Progenitor cell of endocrine pancreas (in vitro differentiated cells): ENCODE results near the gene TMEFF2. TPM values are rescaled to one million over a fixed set of nuclear protein-coding genes. Genes with fewer than 3 reads are reported as not detected.

ENCODE experiments used
- DNase-seq: peaks from one replicate; pipeline ENCODE4 v3.0.0; 2021; ENCODE audit warnings: low spot score; ENCODE audit not compliant: unreplicated experiment
- H3K27ac Mint-ChIP-seq: 2 replicates; pipeline ENCODE4 v1.8.0; 2021; ENCODE audit warnings: mild to moderate bottlenecking, moderate library complexity, mixed read lengths
- H3K27me3 Mint-ChIP-seq: 2 replicates; pipeline ENCODE4 v1.8.0; 2021; ENCODE audit warnings: mixed read lengths
- H3K36me3 Mint-ChIP-seq: 2 replicates; pipeline ENCODE4 v1.8.0; 2022; ENCODE audit warnings: mixed read lengths; ENCODE audit not compliant: insufficient read depth
- H3K4me1 Mint-ChIP-seq: 2 replicates; pipeline ENCODE4 v1.8.0; 2021; ENCODE audit warnings: low read depth, mixed read lengths
- H3K4me3 Mint-ChIP-seq: 2 replicates; pipeline ENCODE4 v1.8.0; 2021; ENCODE audit warnings: low read depth, mild to moderate bottlenecking, moderate library complexity, mixed read lengths
- H3K9me3 Mint-ChIP-seq: 2 replicates; pipeline ENCODE4 v1.8.0; 2021; ENCODE audit warnings: low read depth, mixed read lengths
- CTCF ChIP-seq: fragments of 200-600 bp; sonication (generic); IDR thresholded peaks from one replicate; pipeline ENCODE4 v1.5.0; 2021; ENCODE audit warnings: antibody characterized with exemption, mild to moderate bottlenecking; ENCODE audit not compliant: unreplicated experiment
- long read RNA-seq: library from polyadenylated mRNA; unstranded; transcript quantifications from one replicate; pipeline ENCODE4 v2.0.0, GENCODE V29; 2020
- total RNA-seq: library from RNA; stranded (reverse); gene quantifications from 2 replicates; pipeline ENCODE4 v1.2.1, GENCODE V29; 2021

Gene TMEFF2
- total RNA-seq = 0.50 and 2.0 TPM in 2 replicates
- long read RNA-seq = 0 reads

GRCh38 chr2:192194866-192195547 is at the start of gene TMEFF2:
TMEFF2 (minus strand) TSS chr2:192194933; CDS start chr2:192194524, 409 bp downstream.
- Mint-ChIP-seq H3K27me3 (peaks cover 86% of the 10 kb centered on the region), H3K36me3 (no peaks in the 10 kb centered on the region), H3K9me3 (no peaks in the 10 kb centered on the region), H3K27ac (no peak within 1 kb of the TSS), H3K4me1 (peaks cover 18% of the 10 kb centered on the region), H3K4me3 (peak within 1 kb of the TSS; percentile 66)
- DNase-seq = peak; percentile 62
- peak; percentile 43 for TF ChIP-seq CTCF

GRCh38 chr2:192243488-192243887 is 48.8 kb upstream of the TMEFF2 start:
- H3K27me3 Mint-ChIP-seq = no peaks in the 10 kb centered on the region
- no peak for DNase-seq
- H3K36me3 Mint-ChIP-seq = no peaks in the 10 kb centered on the region
- no peak overlapping the region for H3K4me3 Mint-ChIP-seq
- no peak for TF ChIP-seq CTCF
- H3K4me1 Mint-ChIP-seq = no peaks in the 10 kb centered on the region
- no peak overlapping the region for H3K27ac Mint-ChIP-seq
- no peaks in the 10 kb centered on the region for H3K9me3 Mint-ChIP-seq

GRCh38 chr2:192236136-192236535 is 41.4 kb upstream of the TMEFF2 start:
- Mint-ChIP-seq H3K36me3 (no peaks in the 10 kb centered on the region), H3K4me3 (no peak overlapping the region), H3K9me3 (no peaks in the 10 kb centered on the region), H3K4me1 (no peaks in the 10 kb centered on the region), H3K27me3 (no peaks in the 10 kb centered on the region), H3K27ac (no peak overlapping the region)
- DNase-seq = no peak
- TF ChIP-seq CTCF = no peak

- DNase-seq = no peak
- H3K27me3 Mint-ChIP-seq = no peaks in the 10 kb centered on the region
- H3K9me3 Mint-ChIP-seq = no peaks in the 10 kb centered on the region
- no peak overlapping the region for H3K4me3 Mint-ChIP-seq
- H3K36me3 Mint-ChIP-seq = no peaks in the 10 kb centered on the region
- H3K4me1 Mint-ChIP-seq = no peaks in the 10 kb centered on the region
- TF ChIP-seq CTCF = no peak
- H3K27ac Mint-ChIP-seq = no peak overlapping the region
Measured at GRCh38 chr2:192230889-192231453, 36.2 kb upstream of the TMEFF2 start.

GRCh38 chr2:192228685-192229084 is 34.0 kb upstream of the TMEFF2 start:
- no peaks in the 10 kb centered on the region for H3K9me3 Mint-ChIP-seq

More at GRCh38 chr2:192228685-192229084, 34.0 kb upstream of the TMEFF2 start:
- no peak overlapping the region for H3K4me3 Mint-ChIP-seq
- H3K27me3 Mint-ChIP-seq = no peaks in the 10 kb centered on the region
- no peak overlapping the region for H3K27ac Mint-ChIP-seq
- no peaks in the 10 kb centered on the region for H3K4me1 Mint-ChIP-seq
- H3K36me3 Mint-ChIP-seq = no peaks in the 10 kb centered on the region
- no peak for DNase-seq
- no peak for TF ChIP-seq CTCF
